PC-9 (cell line): ENCODE results near the gene NEFH. TPM values are rescaled to one million over a fixed set of nuclear protein-coding genes. Genes with fewer than 3 reads are reported as not detected.

Experiments
- BruUV-seq: library from RNA; stranded (reverse); fragments of 400-500 nt; replicated peaks from 2 replicates; lab custom pipeline; 2021; lab: Mats Ljungman, UMichigan
- CTCF ChIA-PET: fragments of 300-600 bp; sonication (Branson Sonifier 250); formaldehyde crosslinking; loops from one replicate; lab custom pipeline; 2022; ENCODE audit warnings: antibody characterized with exemption; lab: Charles Lee
- POLR2A ChIA-PET: fragments of 300-600 bp; sonication (Branson Sonifier 250); formaldehyde crosslinking; loops from one replicate; lab custom pipeline; 2022; ENCODE audit warnings: antibody characterized with exemption; ENCODE audit not compliant: unreplicated experiment; lab: Charles Lee
- DNase-seq, 2 experiments: peaks; one replicate each; pipeline versions ENCODE4 v3.0.0 to v3.0.0-alpha.2; 2015 to 2022; ENCODE audit warnings: mixed read lengths in 1 of 2
- H2AFZ ChIP-seq: fragments of 200-600 bp; sonication (generic); 2 replicates; pipeline ENCODE4 v1.8.1; 2017; ENCODE audit warnings: antibody characterized with exemption
- H3F3A ChIP-seq: fragments of 200-600 bp; sonication (generic); 2 replicates; pipeline ENCODE4 v1.8.1; 2017; ENCODE audit warnings: antibody characterized with exemption, mild to moderate bottlenecking, low read depth; ENCODE audit not compliant: insufficient read depth
- H3K27ac ChIP-seq: fragments of 200-600 bp; sonication (generic); 2 replicates; pipeline ENCODE4 v1.6.1; 2016; ENCODE audit warnings: mixed run types
- H3K27me3 ChIP-seq: fragments of 200-600 bp; sonication (generic); 2 replicates; pipeline ENCODE4 v1.6.1; 2016; ENCODE audit warnings: low read depth, mixed run types; ENCODE audit not compliant: insufficient read depth
- H3K36me3 ChIP-seq: fragments of 200-600 bp; sonication (generic); 2 replicates; pipeline ENCODE4 v1.6.1; 2016; ENCODE audit warnings: low read depth, mixed run types
- H3K4me1 ChIP-seq: fragments of 200-600 bp; sonication (generic); replicated peaks from 2 replicates; pipeline ENCODE4 v1.6.1; 2016; ENCODE audit warnings: mixed run types; ENCODE audit not compliant: insufficient read depth
- H3K4me2 ChIP-seq: fragments of 200-600 bp; sonication (generic); 2 replicates; pipeline ENCODE4 v1.6.1; 2017; ENCODE audit warnings: mixed run types
- H3K4me3 ChIP-seq: fragments of 200-600 bp; sonication (generic); 2 replicates; pipeline ENCODE4 v1.6.1; 2016; ENCODE audit warnings: mixed run types
- H3K79me2 ChIP-seq: fragments of 200-600 bp; sonication (generic); 2 replicates; pipeline ENCODE4 v1.6.1; 2017; ENCODE audit warnings: low read depth, mixed run types
- H3K9me2 ChIP-seq: fragments of 200-600 bp; sonication (generic); 2 replicates; pipeline ENCODE4 v1.8.1; 2017; ENCODE audit warnings: mild to moderate bottlenecking; ENCODE audit not compliant: insufficient read depth
- H3K9me3 ChIP-seq: fragments of 200-600 bp; sonication (generic); 2 replicates; pipeline ENCODE4 v1.8.1; 2016; ENCODE audit warnings: low read depth; ENCODE audit not compliant: insufficient read depth
- H4K20me1 ChIP-seq: fragments of 200-600 bp; sonication (generic); 2 replicates; pipeline ENCODE4 v1.8.1; 2017; ENCODE audit not compliant: insufficient read depth
- EZH2 ChIP-seq: fragments of 200-600 bp; sonication (generic); IDR thresholded peaks from 2 replicates; pipeline ENCODE4 v1.8.0; 2017; ENCODE audit warnings: antibody characterized with exemption, low read depth
- intact Hi-C: fragments of 100-400 bp; cut with micrococcal nuclease; formaldehyde crosslinking; loops from one replicate; pipeline ENCODE4 v1.10.0; 2022; ENCODE audit not compliant: unreplicated experiment
- total RNA-seq: library from RNA; stranded (reverse); gene quantifications from 2 replicates; pipeline ENCODE4 v1.2.3, GENCODE V29; 2021
- TF ChIP-seq, protein P1 (sequence below): fragments of 200-600 bp; sonication (generic); conservative IDR thresholded peaks from 2 replicates; pipeline ENCODE4 v1.6.1; 2017; ENCODE audit warnings: mixed run types, antibody characterized with exemption, mild to moderate bottlenecking, moderate library complexity

The NEFH gene
- total RNA-seq, 1 experiment from 2014 or later = 6.9 TPM

DNA sequence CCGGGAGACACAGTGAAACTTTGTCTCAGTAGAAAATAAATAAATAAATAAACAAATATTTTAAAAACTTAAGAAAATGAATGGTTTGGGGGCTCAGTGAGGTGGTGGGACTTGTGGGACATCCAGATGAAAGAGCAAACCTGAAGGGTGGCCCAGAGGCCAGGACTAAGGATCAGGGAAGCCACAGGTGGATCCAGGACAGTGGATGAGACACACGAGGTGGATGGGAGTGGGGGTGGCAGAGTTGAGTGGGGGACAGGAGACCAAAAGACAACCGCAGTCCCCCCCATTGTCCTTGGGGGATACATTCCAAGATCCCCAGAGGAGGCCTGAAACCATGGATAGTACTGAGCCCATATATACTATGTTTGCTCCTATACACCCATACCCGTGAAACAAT is 34.5 kb upstream of the NEFH start:
- no peaks in the 10 kb centered on the region for H3K36me3 ChIP-seq
- H3K79me2 ChIP-seq = no peaks in the 10 kb centered on the region
- H3K9me2 ChIP-seq = no peaks in the 10 kb centered on the region
- no peak for DNase-seq
- no peak overlapping the region for H3K4me2 ChIP-seq
- no peak overlapping the region for H3K4me3 ChIP-seq
- intact Hi-C loops = no loop called here
- no peaks in the 10 kb centered on the region for H3K4me1 ChIP-seq
- H4K20me1 ChIP-seq = no peaks in the 10 kb centered on the region
- CTCF ChIA-PET = no interaction called here
- no peaks in the 10 kb centered on the region for H3F3A ChIP-seq
- H3K27me3 ChIP-seq = no peaks in the 10 kb centered on the region
- no peak overlapping the region for H3K27ac ChIP-seq
- POLR2A ChIA-PET = no interaction called here
- no peaks in the 10 kb centered on the region for H3K9me3 ChIP-seq
- H2AFZ ChIP-seq = no peak overlapping the region
- no TSS peak for BruUV-seq
- TF ChIP-seq, protein P1, sequence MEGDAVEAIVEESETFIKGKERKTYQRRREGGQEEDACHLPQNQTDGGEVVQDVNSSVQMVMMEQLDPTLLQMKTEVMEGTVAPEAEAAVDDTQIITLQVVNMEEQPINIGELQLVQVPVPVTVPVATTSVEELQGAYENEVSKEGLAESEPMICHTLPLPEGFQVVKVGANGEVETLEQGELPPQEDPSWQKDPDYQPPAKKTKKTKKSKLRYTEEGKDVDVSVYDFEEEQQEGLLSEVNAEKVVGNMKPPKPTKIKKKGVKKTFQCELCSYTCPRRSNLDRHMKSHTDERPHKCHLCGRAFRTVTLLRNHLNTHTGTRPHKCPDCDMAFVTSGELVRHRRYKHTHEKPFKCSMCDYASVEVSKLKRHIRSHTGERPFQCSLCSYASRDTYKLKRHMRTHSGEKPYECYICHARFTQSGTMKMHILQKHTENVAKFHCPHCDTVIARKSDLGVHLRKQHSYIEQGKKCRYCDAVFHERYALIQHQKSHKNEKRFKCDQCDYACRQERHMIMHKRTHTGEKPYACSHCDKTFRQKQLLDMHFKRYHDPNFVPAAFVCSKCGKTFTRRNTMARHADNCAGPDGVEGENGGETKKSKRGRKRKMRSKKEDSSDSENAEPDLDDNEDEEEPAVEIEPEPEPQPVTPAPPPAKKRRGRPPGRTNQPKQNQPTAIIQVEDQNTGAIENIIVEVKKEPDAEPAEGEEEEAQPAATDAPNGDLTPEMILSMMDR = no peak
- TF ChIP-seq EZH2 = no peak

DNA sequence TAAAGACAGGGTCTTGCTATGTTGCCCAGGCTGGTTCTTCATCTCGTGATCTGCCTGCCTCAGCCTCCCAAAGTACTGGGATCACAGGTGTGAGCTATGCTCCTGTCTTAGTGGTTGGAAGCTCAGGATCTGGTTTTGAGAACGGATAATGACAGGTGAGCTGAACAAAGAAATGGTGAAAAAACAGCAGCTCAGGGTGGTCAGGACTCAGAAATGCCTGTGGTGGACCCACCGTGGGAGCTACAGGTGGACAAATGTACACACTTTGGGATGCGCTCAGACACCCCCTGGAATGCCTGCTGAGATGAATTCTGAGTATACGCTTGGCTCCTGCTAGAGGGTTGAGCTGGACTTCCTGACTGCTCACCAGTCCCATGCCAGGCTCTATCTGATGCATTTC is 32.1 kb upstream of the NEFH start:
- no peaks in the 10 kb centered on the region for H3K9me2 ChIP-seq
- no peaks in the 10 kb centered on the region for H4K20me1 ChIP-seq
- intact Hi-C loops = no loop called here
- H3K4me2 ChIP-seq = no peak overlapping the region
- H3K4me1 ChIP-seq = no peaks in the 10 kb centered on the region
- H2AFZ ChIP-seq = no peak overlapping the region
- no peak overlapping the region for H3K27ac ChIP-seq
- no TSS peak for BruUV-seq
- H3K36me3 ChIP-seq = no peaks in the 10 kb centered on the region
- CTCF ChIA-PET = interaction anchor here (0.5 kb wide), 1 partner anchor 51 kb away, joined by 9 read pairs; no protein-coding TSS in a partner anchor
- no peak for DNase-seq
- no peaks in the 10 kb centered on the region for H3F3A ChIP-seq
- H3K9me3 ChIP-seq = no peaks in the 10 kb centered on the region
- no peaks in the 10 kb centered on the region for H3K27me3 ChIP-seq
- no peak overlapping the region for H3K4me3 ChIP-seq
- POLR2A ChIA-PET = interaction anchor here (0.6 kb wide), 1 partner anchor 919 kb away, joined by 4 read pairs; no protein-coding TSS in a partner anchor
- H3K79me2 ChIP-seq = no peaks in the 10 kb centered on the region
- no peak for TF ChIP-seq EZH2
- TF ChIP-seq, protein P1 = no peak

DNA sequence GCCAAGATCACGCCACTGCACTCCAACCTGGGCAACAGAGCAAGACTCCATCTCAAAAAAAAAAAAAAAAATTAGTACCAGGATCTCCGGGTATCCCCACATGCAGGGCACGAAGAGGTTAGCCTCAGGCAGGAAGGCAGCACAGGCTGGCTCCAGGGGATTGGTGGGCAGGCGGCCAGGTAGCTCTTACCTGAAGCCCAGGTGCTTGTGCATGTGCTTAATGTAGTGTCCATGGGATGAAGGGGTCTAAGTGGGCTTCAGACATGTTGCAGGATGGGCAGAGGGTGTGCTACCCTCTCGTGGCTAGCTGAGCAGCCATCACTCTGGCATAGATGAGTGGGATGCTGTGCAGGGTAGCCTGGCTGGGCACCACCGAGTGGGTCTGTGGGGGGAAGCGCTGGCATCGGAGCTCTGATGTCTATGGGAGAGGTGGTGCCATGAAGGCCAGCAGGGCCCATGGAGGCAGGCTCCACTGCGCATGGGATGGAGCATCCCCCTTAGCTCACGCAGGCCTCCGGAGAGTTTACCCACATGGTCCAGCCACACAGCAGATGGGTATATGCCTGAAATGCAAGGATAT is 30.6 kb upstream of the NEFH start:
- Histone ChIP-seq H3K9me3 (no peaks in the 10 kb centered on the region), H3K79me2 (no peaks in the 10 kb centered on the region), H3K27me3 (no peaks in the 10 kb centered on the region), H3K4me2 (no peak overlapping the region), H3K36me3 (no peaks in the 10 kb centered on the region), H2AFZ (no peak overlapping the region), H4K20me1 (no peaks in the 10 kb centered on the region), H3K27ac (no peak overlapping the region), H3K9me2 (no peaks in the 10 kb centered on the region), H3K4me3 (no peak overlapping the region), H3F3A (no peaks in the 10 kb centered on the region), H3K4me1 (no peaks in the 10 kb centered on the region)
- ChIA-PET POLR2A (no interaction called here), CTCF (no interaction called here)
- no peak for DNase-seq
- intact Hi-C loops = no loop called here
- TF ChIP-seq EZH2 = no peak
- TF ChIP-seq, protein P1 = no peak
- BruUV-seq = no TSS peak
